Stimulated activated CD8-positive, alpha-beta memory T cell treated with anti-CD3 and anti-CD28 coated beads, Interleukin-4, amount 100 ng/mL, for 24 hours (primary cell): ENCODE measurements around the gene APOL2.
"Not testable (repeated sequence)": the region's sequence is repeated elsewhere in the genome, so short reads cannot be mapped to it uniquely, and the experiment has no call there.

Source experiments
- DNase-seq: peaks from one replicate; pipeline ENCODE4 v3.0.0-alpha.2; 2020; ENCODE audit warnings: low read depth

APOL2 gene

DNA sequence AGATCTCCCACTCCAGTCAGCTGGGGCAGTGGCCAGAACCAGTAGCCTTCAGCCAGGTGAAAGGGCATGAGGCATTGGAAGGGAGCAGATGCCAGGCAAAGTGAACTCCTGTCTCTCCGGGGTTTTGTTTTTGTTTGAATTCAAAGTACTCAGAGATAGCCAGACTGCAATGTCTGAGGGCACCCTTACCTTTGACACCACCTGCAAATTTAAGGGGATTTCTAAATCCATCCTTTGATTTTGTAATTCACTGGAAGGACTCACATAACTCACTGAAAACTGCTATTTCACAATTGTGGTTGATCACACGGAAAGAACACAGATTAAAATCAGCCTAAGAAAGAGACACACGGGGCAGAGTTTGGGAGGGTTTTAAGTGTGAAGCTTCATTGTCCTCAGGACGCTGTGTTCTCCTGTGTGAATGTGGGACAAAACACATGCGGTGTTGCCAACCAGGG is 23.9 kb upstream of the APOL2 start:
- not testable (repeated sequence) for DNase-seq

GRCh38 chr22:36262307-36262706 is 23.0 kb upstream of the APOL2 start:
- not testable (repeated sequence) for DNase-seq

DNA sequence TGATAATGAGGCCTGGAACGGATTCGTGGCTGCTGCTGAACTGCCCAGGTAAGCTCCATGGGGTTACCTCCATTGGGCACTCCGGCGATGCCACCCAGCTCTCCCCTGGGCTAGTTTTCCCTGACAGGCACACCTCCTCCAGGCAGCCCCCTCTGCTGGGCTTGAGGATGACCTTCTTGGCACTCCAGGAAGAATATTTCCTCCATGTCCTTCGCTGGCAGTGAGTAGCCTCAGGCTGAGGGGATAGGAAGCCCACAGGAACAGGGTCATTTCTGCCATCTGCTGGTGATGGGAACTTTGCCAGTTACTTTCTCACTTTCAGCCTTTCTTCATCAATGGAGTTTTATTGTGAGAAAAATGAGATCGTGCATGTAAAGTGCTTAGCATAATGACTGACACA is 22.3 kb upstream of the APOL2 start:
- not testable (repeated sequence) for DNase-seq

DNA sequence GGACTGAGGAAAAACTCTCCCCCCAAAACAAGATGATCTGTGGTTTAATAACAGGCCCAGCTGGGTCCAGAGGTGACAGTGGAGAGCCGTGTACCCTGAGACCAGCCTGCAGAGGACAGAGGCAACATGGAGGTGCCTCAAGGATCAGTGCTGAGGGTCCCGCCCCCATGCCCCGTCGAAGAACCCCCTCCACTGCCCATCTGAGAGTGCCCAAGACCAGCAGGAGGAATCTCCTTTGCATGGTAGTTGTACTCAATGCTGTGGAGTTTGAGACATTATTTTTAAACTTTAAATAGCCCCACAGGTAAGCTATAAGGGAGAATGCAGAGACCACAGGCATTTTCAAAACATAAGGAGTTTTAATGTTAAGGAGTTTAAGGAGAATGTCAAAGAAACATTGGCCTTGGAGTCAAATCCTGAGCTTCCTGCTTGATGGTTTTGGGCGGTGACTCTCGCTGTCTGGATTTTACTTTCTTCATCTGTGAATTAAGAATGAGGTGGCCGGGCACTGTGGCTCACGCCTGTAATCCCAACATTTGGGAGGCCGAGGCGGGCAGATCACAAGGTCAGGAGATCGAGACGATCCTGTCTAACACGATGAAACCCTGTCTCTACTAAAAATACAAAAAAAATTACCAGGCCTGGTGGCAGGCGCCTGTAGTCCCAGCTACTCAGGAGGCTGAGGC is 20.4 kb upstream of the APOL2 start:
- no peak for DNase-seq

GRCh38 chr22:36258701-36259614 is 19.6 kb upstream of the APOL2 start:
- peak; percentile 18 for DNase-seq

- DNase-seq, result no peak
These were observed 18.8 kb upstream of the APOL2 start for GRCh38 chr22:36257948-36258670.

GRCh38 chr22:36257308-36257707 is 18.0 kb upstream of the APOL2 start:
- no peak for DNase-seq

GRCh38 chr22:36256478-36256877 is 17.2 kb upstream of the APOL2 start:
- no peak for DNase-seq

- DNase-seq, result not testable (repeated sequence)
These were observed 16.2 kb upstream of the APOL2 start for GRCh38 chr22:36255572-36255971.

- peak; percentile 38 for DNase-seq
These were observed 14.5 kb upstream of the APOL2 start for GRCh38 chr22:36253523-36254490.

DNA sequence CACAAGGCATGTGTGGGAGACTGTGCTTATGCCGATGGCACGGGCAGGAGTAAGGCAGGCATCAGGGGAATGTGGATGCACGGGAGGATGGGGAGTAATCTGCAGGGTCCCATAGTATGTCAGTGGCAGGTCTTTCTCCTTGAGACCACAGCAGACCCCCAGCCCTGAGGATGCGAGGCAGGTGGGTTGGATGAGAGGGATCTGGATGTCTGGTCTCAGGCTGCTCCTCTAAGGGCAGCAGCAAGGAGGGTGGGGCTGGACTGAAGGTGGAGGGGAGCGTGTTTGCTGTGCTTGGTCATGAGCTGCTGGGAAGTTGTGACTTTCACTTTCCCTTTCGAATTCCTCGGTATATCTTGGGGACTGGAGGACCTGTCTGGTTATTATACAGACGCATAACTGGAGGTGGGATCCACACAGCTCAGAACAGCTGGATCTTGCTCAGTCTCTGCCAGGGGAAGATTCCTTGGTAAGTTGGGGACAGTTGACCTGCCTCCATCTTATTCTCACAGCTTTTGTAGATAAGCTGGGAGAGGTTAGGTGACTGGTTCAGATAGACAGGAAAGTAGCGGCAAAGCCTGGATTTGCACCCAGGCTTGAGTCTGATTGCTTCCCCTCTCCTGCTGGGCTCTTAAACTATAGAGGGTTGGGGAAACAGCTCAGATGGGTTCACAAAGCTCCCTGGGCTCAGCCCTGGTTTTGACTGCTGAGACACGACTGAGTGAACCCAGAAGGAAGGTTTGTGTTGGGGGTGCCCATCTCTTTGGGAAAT is 13.6 kb upstream of the APOL2 start, which contains the start of gene APOL1:
TSS of gene APOL1 (plus strand) at position 380 of the 769 bp plus-strand sequence. CDS start 1,823 bp downstream, outside the sequence.
- peak; percentile 28 for DNase-seq

- DNase-seq, result not testable (repeated sequence)
These were observed 12.8 kb upstream of the APOL2 start for GRCh38 chr22:36251979-36252608.

DNA sequence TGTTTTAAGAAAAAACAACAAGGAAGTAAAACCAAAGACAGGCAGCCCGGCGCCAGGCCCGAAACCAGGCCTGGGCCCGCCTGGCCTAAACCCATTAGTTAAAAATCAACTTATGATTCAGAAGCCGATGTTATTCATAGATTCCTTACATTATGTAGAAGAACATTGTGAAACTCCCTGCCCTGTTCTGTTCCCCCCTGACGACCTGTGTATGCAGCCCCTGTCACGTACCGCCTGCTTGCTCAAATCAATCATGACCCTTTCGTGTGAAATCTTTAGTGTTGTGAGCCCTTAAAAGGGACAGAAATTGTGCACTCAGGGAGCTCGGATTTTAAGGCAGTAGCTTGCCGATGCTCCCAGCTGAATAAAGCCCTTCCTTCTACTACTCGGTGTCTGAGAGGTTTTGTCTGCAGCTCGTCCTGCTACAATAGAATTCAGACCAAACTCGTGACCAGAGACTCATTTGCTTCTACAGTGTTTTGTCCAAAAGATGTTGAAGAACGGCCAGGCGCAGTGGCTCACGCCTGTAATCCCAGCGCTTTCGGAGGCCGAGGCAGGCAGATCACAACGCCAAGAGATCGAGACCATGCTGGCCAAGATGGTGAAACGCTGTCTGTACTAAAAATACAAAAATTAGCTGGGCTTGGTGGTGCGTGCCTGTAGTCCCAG is 11.1 kb upstream of the APOL2 start:
- not testable (repeated sequence) for DNase-seq

DNA sequence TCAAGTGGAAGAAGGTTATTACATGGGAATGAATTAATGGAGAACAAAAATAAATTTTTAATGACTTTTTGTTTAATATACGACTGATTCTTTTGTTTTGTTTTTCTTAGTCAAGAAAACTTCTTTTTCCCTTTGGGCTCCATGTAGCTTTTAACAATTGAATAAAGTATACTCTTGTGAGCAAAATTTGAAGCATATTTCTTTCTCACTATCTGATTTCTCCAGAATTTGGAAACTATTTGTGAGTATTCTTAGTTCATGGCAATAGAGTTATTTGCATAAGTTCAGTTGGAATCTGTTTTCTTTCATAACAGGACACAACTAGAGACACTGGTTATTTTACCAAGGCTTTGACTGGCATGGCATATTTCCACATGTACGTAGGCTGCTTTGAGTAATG is 9.8 kb upstream of the APOL2 start:
- DNase-seq, result no peak

DNA sequence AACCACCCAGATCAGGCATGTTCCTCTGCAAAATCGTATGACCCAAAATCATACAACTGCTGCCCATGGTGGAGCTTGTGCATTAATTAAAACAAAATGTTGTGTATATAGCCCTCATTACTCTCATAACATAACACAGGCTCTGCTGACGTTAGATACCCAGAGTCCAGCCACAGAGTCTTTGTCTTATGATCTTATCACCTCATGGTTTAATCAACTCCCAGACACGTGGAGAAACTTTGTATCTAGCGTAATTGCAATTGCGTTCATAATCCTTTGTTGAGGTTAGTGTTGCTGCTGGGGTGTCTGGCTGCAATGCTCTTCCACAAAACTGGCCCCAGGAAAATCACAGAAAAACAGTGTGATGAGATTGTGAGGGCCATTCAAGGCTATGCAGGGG is 8.6 kb upstream of the APOL2 start:
- no peak for DNase-seq

GRCh38 chr22:36246718-36247117 is 7.4 kb upstream of the APOL2 start:
- no peak for DNase-seq

- DNase-seq, result no peak
These were observed 6.6 kb upstream of the APOL2 start for GRCh38 chr22:36245805-36246356.

DNA sequence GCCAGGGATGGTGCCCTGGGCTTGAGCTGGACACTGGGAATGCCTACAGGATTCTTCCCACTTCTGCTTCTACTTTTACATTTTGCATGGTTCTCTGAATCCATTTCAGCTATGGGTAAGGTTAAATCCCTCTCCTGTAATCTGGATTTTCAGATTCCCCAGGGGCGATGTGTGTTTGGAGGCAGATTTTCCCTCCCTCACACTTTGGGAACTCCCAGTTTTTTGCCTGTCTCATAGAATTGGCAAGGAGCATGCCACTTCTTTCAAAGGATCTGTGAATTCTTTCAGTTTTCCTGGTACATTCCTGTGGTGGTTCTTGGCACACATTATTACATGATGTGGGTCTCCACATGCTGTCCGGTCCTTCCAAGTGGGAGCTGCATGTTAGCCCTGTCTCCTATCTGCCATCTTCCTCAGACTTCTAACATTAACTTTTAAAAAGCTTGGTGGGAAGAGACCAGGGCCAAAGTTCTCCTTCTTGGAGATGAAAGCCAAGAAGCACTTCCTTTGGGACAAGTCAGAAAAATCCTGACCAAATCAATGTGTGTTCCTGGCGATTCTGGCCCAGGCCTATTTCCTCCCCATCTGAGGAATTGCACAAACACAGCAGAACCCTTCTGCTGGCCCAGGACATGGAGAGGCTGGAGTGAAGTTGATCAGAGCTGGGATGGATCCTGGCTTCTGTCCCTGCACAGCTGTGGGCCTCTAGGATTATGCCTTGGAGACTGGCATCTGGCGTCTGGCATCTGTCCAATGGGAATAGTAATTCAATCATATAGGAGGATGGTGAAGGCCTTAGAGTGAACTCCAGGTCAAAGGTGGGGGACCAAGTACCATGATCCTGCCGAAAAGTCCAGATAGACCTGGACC is 5.4 kb upstream of the APOL2 start:
- no peak for DNase-seq
